PC-3 (cell line): Measurements from ENCODE around the gene PFN1. TPM values are rescaled to one million over a fixed set of nuclear protein-coding genes. Genes with fewer than 3 reads are reported as not detected.

Experiments used
- ATAC-seq: fragments of 200-7000 bp; cut with Tn5 transposase; 2 replicates; pipeline ENCODE4 v1.9.1; 2020; ENCODE audit warnings: mild to moderate bottlenecking, moderate library complexity
- BruUV-seq: library from RNA; stranded (reverse); fragments of 400-500 nt; replicated peaks from 2 replicates; lab custom pipeline; 2021; lab: Mats Ljungman, UMichigan
- CTCF ChIA-PET: fragments of 300-600 bp; sonication (Branson Sonifier 250); formaldehyde crosslinking; loops from one replicate; lab custom pipeline; 2022; ENCODE audit warnings: antibody characterized with exemption; lab: Charles Lee
- POLR2A ChIA-PET: fragments of 300-600 bp; sonication (Branson Sonifier 250); formaldehyde crosslinking; loops from one replicate; lab custom pipeline; 2022; ENCODE audit warnings: antibody characterized with exemption; ENCODE audit not compliant: unreplicated experiment; lab: Charles Lee
- DNase-seq: peaks from one replicate; pipeline ENCODE4 v3.0.0-alpha.2; 2015
- H2AFZ ChIP-seq: fragments of 300-600 bp; sonication (generic); 2 replicates; pipeline ENCODE4 v1.6.0; 2016; ENCODE audit warnings: antibody characterized with exemption, low read length
- H3F3A ChIP-seq: fragments of 300-600 bp; sonication (generic); one replicate; pipeline ENCODE4 v1.6.0; 2017; ENCODE audit warnings: antibody characterized with exemption, low read length, control low read depth, mild to moderate bottlenecking; ENCODE audit not compliant: unreplicated experiment
- H3K27ac ChIP-seq: fragments of 300-600 bp; sonication (generic); 2 replicates; pipeline ENCODE4 v1.5.1; 2016; ENCODE audit warnings: mild to moderate bottlenecking, low read length
- H3K27me3 ChIP-seq: fragments of 300-600 bp; sonication (generic); 2 replicates; pipeline ENCODE4 v1.6.1; 2016; ENCODE audit warnings: low read length, mixed read lengths
- H3K36me3 ChIP-seq: fragments of 300-600 bp; sonication (generic); 2 replicates; pipeline ENCODE4 v1.6.1; 2016; ENCODE audit warnings: low read depth, mixed run types, low read length, mixed read lengths
- H3K4me1 ChIP-seq: fragments of 300-600 bp; sonication (generic); 2 replicates; pipeline ENCODE4 v1.5.1; 2016; ENCODE audit warnings: low read length; ENCODE audit not compliant: insufficient read depth
- H3K4me2 ChIP-seq: fragments of 300-600 bp; sonication (generic); 2 replicates; pipeline ENCODE4 v1.6.0; 2016; ENCODE audit warnings: low read length
- H3K4me3 ChIP-seq: fragments of 300-600 bp; sonication (generic); 2 replicates; pipeline ENCODE4 v1.5.1; 2016; ENCODE audit warnings: mild to moderate bottlenecking, low read length, mixed read lengths
- H3K79me2 ChIP-seq: fragments of 300-600 bp; sonication (generic); 2 replicates; pipeline ENCODE4 v1.6.1; 2017; ENCODE audit warnings: low read length, mixed read lengths
- H3K9ac ChIP-seq: fragments of 300-600 bp; sonication (generic); 2 replicates; pipeline ENCODE4 v1.6.0; 2016; ENCODE audit warnings: mild to moderate bottlenecking, low read length
- H3K9me2 ChIP-seq: fragments of 300-600 bp; sonication (generic); replicated peaks from 2 replicates; pipeline ENCODE4 v1.6.1; 2016; ENCODE audit warnings: mixed run types, low read length, mixed read lengths
- H3K9me3 ChIP-seq: fragments of 300-600 bp; sonication (generic); 2 replicates; pipeline ENCODE4 v1.6.1; 2016; ENCODE audit warnings: low read length, mixed read lengths
- H4K20me1 ChIP-seq: fragments of 300-600 bp; sonication (generic); 2 replicates; pipeline ENCODE4 v1.6.1; 2016; ENCODE audit warnings: low read length, mixed read lengths
- CTCF ChIP-seq: fragments of 300-600 bp; sonication (generic); conservative IDR thresholded peaks from 2 replicates; pipeline ENCODE4 v1.5.1; 2017; ENCODE audit warnings: antibody characterized with exemption, low read depth, mild to moderate bottlenecking, low read length
- EZH2 ChIP-seq: fragments of 300-600 bp; sonication (generic); IDR thresholded peaks from one replicate; pipeline ENCODE4 v1.6.1; 2017; ENCODE audit warnings: antibody characterized with exemption, mild to moderate bottlenecking, low read length; ENCODE audit not compliant: unreplicated experiment
- EZH2phosphoT487 ChIP-seq: fragments of 300-600 bp; sonication (generic); IDR thresholded peaks from 2 replicates; pipeline ENCODE4 v1.6.1; 2018; ENCODE audit warnings: mild to moderate bottlenecking, antibody characterized with exemption, low read length, borderline replicate concordance
- intact Hi-C: fragments of 100-400 bp; cut with micrococcal nuclease; formaldehyde crosslinking; loops from 2 replicates; pipeline ENCODE4 v1.9.0; 2023
- total RNA-seq: library from RNA; depleted of rRNA; stranded (reverse); fragments of >200 nt; gene quantifications from 2 replicates; pipeline ENCODE4 v1.2.3, GENCODE V29; 2014

PFN1 gene
- total RNA-seq, 1 experiment from 2014 or later = 1,914 TPM

GRCh38 chr17:4951486-4951885 lies 3.2 kb upstream of the PFN1 start:
- CTCF ChIA-PET = no interaction called here
- H3K9ac ChIP-seq = no peak overlapping the region

GRCh38 chr17:4950746-4951204 lies 2.4 kb upstream of the PFN1 start, which contains the start of gene ENO3:
ENO3 (plus strand) TSS chr17:4951119; CDS start chr17:4951830, 711 bp downstream.
- Histone ChIP-seq H3K4me3 (peak within 1 kb of the TSS; percentile 74), H3K9ac (peak within 1 kb of the TSS; percentile 64), H3K9me3 (no peaks in the 10 kb centered on the region), H3K27ac (peak within 1 kb of the TSS; percentile 85), H3K79me2 (peaks cover 28% of the 10 kb centered on the region), H2AFZ (peak within 1 kb of the TSS; percentile 82), H3K4me1 (peaks cover 15% of the 10 kb centered on the region), H3K9me2 (no peaks in the 10 kb centered on the region), H3K4me2 (peak within 1 kb of the TSS; percentile 93), H3K36me3 (peaks cover 11% of the 10 kb centered on the region), H3F3A (no peaks in the 10 kb centered on the region), H3K27me3 (no peaks in the 10 kb centered on the region), H4K20me1 (peaks cover 12% of the 10 kb centered on the region)
- no peak for TF ChIP-seq EZH2phosphoT487
- TF ChIP-seq EZH2 = no peak
- no peak for TF ChIP-seq CTCF
- no peak for DNase-seq
- ChIA-PET CTCF (no interaction called here), POLR2A (interaction anchor here (0.7 kb wide), 1 partner anchor 16 kb away, joined by 5 read pairs; the partner anchor contains the start of gene SPAG7)
- intact Hi-C loops = no loop called here
- ATAC-seq = no peak
- no TSS peak for BruUV-seq

More at GRCh38 chr17:4951486-4951885, 3.2 kb upstream of the PFN1 start:
- H3K4me3 ChIP-seq = no peak overlapping the region
- no peak for TF ChIP-seq CTCF
- no peak for TF ChIP-seq EZH2
- TF ChIP-seq EZH2phosphoT487 = no peak
- ATAC-seq (no peak), DNase-seq (no peak)
- H3K9me2 ChIP-seq = no peaks in the 10 kb centered on the region
- no peaks in the 10 kb centered on the region for H3F3A ChIP-seq
- H3K4me1 ChIP-seq = peaks cover 9% of the 10 kb centered on the region
- H2AFZ ChIP-seq = no peak overlapping the region
- no peaks in the 10 kb centered on the region for H3K27me3 ChIP-seq
- no peaks in the 10 kb centered on the region for H3K9me3 ChIP-seq
- no peak overlapping the region for H3K27ac ChIP-seq
- H4K20me1 ChIP-seq = peaks cover 6% of the 10 kb centered on the region
- peaks cover 21% of the 10 kb centered on the region for H3K79me2 ChIP-seq
- POLR2A ChIA-PET = no interaction called here
- intact Hi-C loops = no loop called here
- peaks cover 7% of the 10 kb centered on the region for H3K36me3 ChIP-seq
- no TSS peak for BruUV-seq
- no peak overlapping the region for H3K4me2 ChIP-seq
